Stimulated activated CD8-positive, alpha-beta memory T cell treated with anti-CD3 and anti-CD28 coated beads, Interleukin-15, amount 100 ng/mL, for 24 hours (primary cell): ENCODE measurements around the gene TSPAN15.

Experiments used
- DNase-seq: peaks from one replicate; pipeline ENCODE4 v3.0.0-alpha.2; 2020; ENCODE audit warnings: low read depth

TSPAN15 gene

GRCh38 chr10:69553328-69553727 is 102.1 kb downstream of the TSPAN15 start:
- no peak for DNase-seq

DNA sequence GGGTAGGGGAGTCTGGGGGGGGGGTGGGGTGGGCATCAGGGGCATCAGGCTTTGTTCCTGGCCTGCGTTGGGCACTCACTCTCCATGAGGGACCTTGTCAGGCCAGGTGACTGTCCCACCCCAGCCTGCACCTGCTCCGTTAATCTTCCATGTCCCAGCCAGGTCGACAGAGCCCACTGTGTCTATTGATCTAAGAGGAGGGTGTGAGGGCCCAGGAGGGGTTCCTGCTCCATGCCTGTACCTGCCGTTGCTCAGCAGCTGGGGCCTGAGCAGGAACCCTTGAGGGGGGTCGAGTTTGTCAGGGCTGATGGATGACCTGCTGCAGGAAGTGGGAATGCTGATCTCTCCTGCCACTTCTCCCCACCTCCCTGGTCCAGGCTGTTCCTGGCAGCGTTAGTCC is 103.3 kb downstream of the TSPAN15 start:
- DNase-seq: no peak
